Type B pancreatic cell (in vitro differentiated cells): Measurements from ENCODE around the gene LMOD1. TPM values are rescaled to one million over a fixed set of nuclear protein-coding genes. Genes with fewer than 3 reads are reported as not detected.
"Not testable (repeated sequence)": the region's sequence is repeated elsewhere in the genome, so short reads cannot be mapped to it uniquely, and the experiment has no call there.

Experiments used
- DNase-seq: peaks from one replicate; pipeline ENCODE4 v3.0.0; 2021; ENCODE audit warnings: mixed read lengths; ENCODE audit not compliant: unreplicated experiment; ENCODE audit errors: extremely low spot score
- H3K27ac Mint-ChIP-seq: 2 replicates; pipeline ENCODE4 v1.8.0; 2021; ENCODE audit warnings: mild to moderate bottlenecking, mixed read lengths
- H3K27me3 Mint-ChIP-seq: 2 replicates; pipeline ENCODE4 v1.8.0; 2021; ENCODE audit warnings: mixed read lengths
- H3K36me3 Mint-ChIP-seq: 2 replicates; pipeline ENCODE4 v1.8.0; 2021; ENCODE audit warnings: mixed read lengths
- H3K4me1 Mint-ChIP-seq: one replicate; pipeline ENCODE4 v1.8.0; 2021; ENCODE audit warnings: mixed read lengths; ENCODE audit not compliant: unreplicated experiment
- H3K4me3 Mint-ChIP-seq: 2 replicates; pipeline ENCODE4 v1.8.0; 2021; ENCODE audit warnings: mild to moderate bottlenecking, mixed read lengths
- H3K9me3 Mint-ChIP-seq: 2 replicates; pipeline ENCODE4 v1.8.0; 2021; ENCODE audit warnings: mixed read lengths
- CTCF ChIP-seq: fragments of 200-600 bp; sonication (generic); conservative IDR thresholded peaks from 2 replicates; pipeline ENCODE4 v1.5.0; 2021; ENCODE audit warnings: antibody characterized with exemption, mild to moderate bottlenecking
- total RNA-seq: library from RNA; stranded (reverse); gene quantifications from 2 replicates; pipeline ENCODE4 v1.2.1, GENCODE V29; 2021; ENCODE audit warnings: low replicate concordance

LMOD1 gene
- total RNA-seq, 1 donor from 2014 or later: 3.7 TPM

- Mint-ChIP-seq H3K4me3 (peak overlapping the region; percentile 52), H3K4me1 (peaks cover 18% of the 10 kb centered on the region), H3K27me3 (no peaks in the 10 kb centered on the region), H3K36me3 (no peaks in the 10 kb centered on the region), H3K27ac (peak overlapping the region; percentile 88), H3K9me3 (no peaks in the 10 kb centered on the region)
- no peak for DNase-seq
- no peak for TF ChIP-seq CTCF
Measured at GRCh38 chr1:201904579-201904978, 41.8 kb downstream of the LMOD1 start.

GRCh38 chr1:201903135-201903534 lies 43.2 kb downstream of the LMOD1 start:
- no peaks in the 10 kb centered on the region for H3K27me3 Mint-ChIP-seq
- H3K36me3 Mint-ChIP-seq: peaks cover 3% of the 10 kb centered on the region
- no peak overlapping the region for H3K4me3 Mint-ChIP-seq
- H3K27ac Mint-ChIP-seq: no peak overlapping the region
- DNase-seq: no peak
- H3K4me1 Mint-ChIP-seq: peaks cover 18% of the 10 kb centered on the region
- TF ChIP-seq CTCF: no peak
- H3K9me3 Mint-ChIP-seq: no peaks in the 10 kb centered on the region

- Mint-ChIP-seq H3K9me3 (no peaks in the 10 kb centered on the region), H3K4me1 (peaks cover 18% of the 10 kb centered on the region), H3K27me3 (no peaks in the 10 kb centered on the region), H3K27ac (no peak overlapping the region), H3K4me3 (no peak overlapping the region), H3K36me3 (peaks cover 3% of the 10 kb centered on the region)
- TF ChIP-seq CTCF: no peak
- no peak for DNase-seq
Measured at GRCh38 chr1:201902198-201902597, 44.1 kb downstream of the LMOD1 start.

- H3K27ac Mint-ChIP-seq, H3K9me3 Mint-ChIP-seq, H3K27me3 Mint-ChIP-seq, DNase-seq, H3K4me3 Mint-ChIP-seq, H3K36me3 Mint-ChIP-seq: not testable (repeated sequence)
- peaks cover 22% of the 10 kb centered on the region for H3K4me1 Mint-ChIP-seq
Measured at GRCh38 chr1:201901036-201901435, 45.3 kb downstream of the LMOD1 start.

- Mint-ChIP-seq H3K4me1 (peaks cover 25% of the 10 kb centered on the region), H3K4me3 (no peak overlapping the region), H3K9me3 (no peaks in the 10 kb centered on the region), H3K36me3 (peaks cover 3% of the 10 kb centered on the region), H3K27ac (peak overlapping the region; percentile 15), H3K27me3 (no peaks in the 10 kb centered on the region)
- no peak for TF ChIP-seq CTCF
- DNase-seq: no peak
Measured at GRCh38 chr1:201900476-201900875, 45.9 kb downstream of the LMOD1 start.

- peaks cover 19% of the 10 kb centered on the region for H3K4me1 Mint-ChIP-seq
- H3K4me3 Mint-ChIP-seq: no peak overlapping the region
- no peaks in the 10 kb centered on the region for H3K27me3 Mint-ChIP-seq
- no peaks in the 10 kb centered on the region for H3K9me3 Mint-ChIP-seq
- DNase-seq: no peak
- H3K27ac Mint-ChIP-seq: peak overlapping the region; percentile 15
- no peak for TF ChIP-seq CTCF
- peaks cover 3% of the 10 kb centered on the region for H3K36me3 Mint-ChIP-seq
Measured at GRCh38 chr1:201899683-201900429, 46.5 kb downstream of the LMOD1 start.
